Liver (tissue), 9 donors: Measurements from ENCODE around the gene SCUBE1. TPM values are rescaled to one million over a fixed set of nuclear protein-coding genes. Genes with fewer than 3 reads are reported as not detected.

Experiments used
- DNase-seq: peaks from one replicate; pipeline ENCODE4 v3.0.0-alpha.2; 2017; ENCODE audit warnings: low spot score
- H3K27ac ChIP-seq, 2 donors: one replicate each; pipeline ENCODE4 v1.7.0; 2013; ENCODE audit warnings: inconsistent platforms in 2 of 2, low read length in 2 of 2, control low read depth in 1 of 2, low read depth in 1 of 2, mild to moderate bottlenecking in 1 of 2
- H3K27me3 ChIP-seq, 4 donors: one replicate each; pipeline versions ENCODE4 v1.6.1 to v1.7.0; 2013; ENCODE audit warnings: low read length in 3 of 4, inconsistent platforms in 1 of 4, mild to moderate bottlenecking in 1 of 4, moderate library complexity in 1 of 4; ENCODE audit not compliant: control insufficient read depth in 4 of 4, insufficient read depth in 4 of 4
- H3K36me3 ChIP-seq, 4 donors: one replicate each; pipeline versions ENCODE4 v1.6.1 to v1.7.0; 2013; ENCODE audit warnings: low read length in 3 of 4, mild to moderate bottlenecking in 3 of 4, low read depth in 1 of 4, moderate library complexity in 1 of 4; ENCODE audit not compliant: control insufficient read depth in 4 of 4, insufficient read depth in 3 of 4
- H3K4me1 ChIP-seq, 4 donors: one replicate each; pipeline versions ENCODE4 v1.6.1 to v1.7.0; 2013; ENCODE audit warnings: low read length in 3 of 4, mild to moderate bottlenecking in 3 of 4, moderate library complexity in 1 of 4; ENCODE audit not compliant: control insufficient read depth in 4 of 4, insufficient read depth in 4 of 4
- H3K4me3 ChIP-seq, 3 donors: one replicate each; pipeline versions ENCODE4 v1.6.1 to v1.7.0; 2013; ENCODE audit warnings: low read length in 3 of 3, control low read depth in 1 of 3, low read depth in 1 of 3, mild to moderate bottlenecking in 1 of 3
- H3K9ac ChIP-seq, 2 donors: one replicate each; pipeline ENCODE4 v1.7.0; 2013; ENCODE audit warnings: low read length in 2 of 2, mild to moderate bottlenecking in 2 of 2, moderate library complexity in 2 of 2, control low read depth in 1 of 2, low read depth in 1 of 2
- H3K9me3 ChIP-seq, 4 donors: one replicate each; pipeline versions ENCODE4 v1.6.1 to v1.7.0; 2013; ENCODE audit warnings: low read length in 3 of 4; ENCODE audit not compliant: control insufficient read depth in 4 of 4
- CTCF ChIP-seq: fragments of 150-350 bp; IDR thresholded peaks from 2 replicates; pipeline ENCODE4 v1.5.1; 2017; ENCODE audit warnings: improper control_type of control experiment, low read depth, low read length; ENCODE audit not compliant: missing input control
- EGR1 ChIP-seq, 2 donors: IDR thresholded peaks; 2 replicates each; pipeline ENCODE4 v1.6.1; 2016 to 2018; ENCODE audit warnings: antibody characterized with exemption in 2 of 2, low read depth in 2 of 2
- GABPA ChIP-seq, 2 donors: IDR thresholded peaks in 1 of 2; conservative IDR thresholded peaks in 1 of 2; 2 replicates each; pipeline ENCODE4 v1.6.1; 2016; ENCODE audit warnings: antibody characterized with exemption in 2 of 2, mild to moderate bottlenecking in 1 of 2, moderate library complexity in 1 of 2
- HNF4A ChIP-seq, 2 donors: conservative IDR thresholded peaks; 2 replicates each; pipeline ENCODE4 v1.6.1; 2016; ENCODE audit warnings: antibody characterized with exemption in 2 of 2, mild to moderate bottlenecking in 2 of 2
- HNF4G ChIP-seq: IDR thresholded peaks from 2 replicates; pipeline ENCODE4 v1.6.1; 2016; ENCODE audit warnings: antibody characterized with exemption
- JUND ChIP-seq, 2 donors: IDR thresholded peaks; 2 replicates each; pipeline ENCODE4 v1.6.1; 2016; ENCODE audit warnings: antibody characterized with exemption in 2 of 2
- NR2F2 ChIP-seq: IDR thresholded peaks from 2 replicates; pipeline ENCODE4 v1.6.1; 2016; ENCODE audit warnings: antibody characterized with exemption
- RAD21 ChIP-seq, 2 donors: IDR thresholded peaks; 2 replicates each; pipeline ENCODE4 v1.6.1; 2016; ENCODE audit warnings: antibody characterized with exemption in 2 of 2, mild to moderate bottlenecking in 2 of 2
- SP1 ChIP-seq: IDR thresholded peaks from 2 replicates; pipeline ENCODE4 v1.6.1; 2018; ENCODE audit warnings: antibody characterized with exemption, mild to moderate bottlenecking
- TAF1 ChIP-seq: conservative IDR thresholded peaks from 2 replicates; pipeline ENCODE4 v1.6.1; 2016; ENCODE audit warnings: antibody characterized with exemption, mild to moderate bottlenecking
- YY1 ChIP-seq: IDR thresholded peaks from 2 replicates; pipeline ENCODE4 v1.6.1; 2016; ENCODE audit warnings: antibody characterized with exemption, mild to moderate bottlenecking
- WGBS: extraction: QIAGEN DNeasy Blood & Tissue Kit; methylation state at CpG from one replicate; pipeline ENCODE4 v1.1.7; 2013; 5-methylcytosine and 5-hydroxymethylcytosine counted together
- polyA plus RNA-seq, 2 donors: library from polyadenylated mRNA; stranded (reverse) in 1 of 2; unstranded in 1 of 2; fragments of 200-250 nt in 1 of 2; fragments of >200 nt in 1 of 2; fragmentation: Nextera tagmentation in 1 of 2; extraction: Ambion mirVana in 1 of 2; gene quantifications; one replicate each; pipeline versions ENCODE4 v1.2.1 to v1.2.3, GENCODE V29; 2013 to 2015
- total RNA-seq, 2 donors: library from RNA; depleted of rRNA; stranded (reverse); fragments of >200 nt; gene quantifications; one replicate each; pipeline ENCODE4 v1.2.3, GENCODE V29; 2014
- TF ChIP-seq, protein P1 (sequence below): IDR thresholded peaks from 2 replicates; pipeline ENCODE4 v1.6.1; 2016; ENCODE audit warnings: antibody characterized with exemption, mild to moderate bottlenecking
- donor health status: healthy.
- donor health status: healthy.
- donor health status: healthy.
- donor health status: healthy.
- donor health status: healthy.

SCUBE1 gene
- total and polyA plus RNA-seq, 4 donors: 0.07 to 0.46 (median 0.08) TPM; not detected in 1

GRCh38 chr22:43267981-43268660, 75.1 kb downstream of the SCUBE1 start (continued):
- no peak for TF ChIP-seq CTCF

- H3K4me1 ChIP-seq: peaks cover 5 to 24% (median 15%) of the 10 kb centered on the region in 4 donors
- H3K9me3 ChIP-seq: no peaks in the 10 kb centered on the region
- 88% methylated on average over 13 of the region's 13 CpGs for WGBS
- no peak overlapping the region for H3K9ac ChIP-seq
- no peak overlapping the region for H3K4me3 ChIP-seq
- H3K27ac ChIP-seq: no peak overlapping the region
- no peaks in the 10 kb centered on the region for H3K36me3 ChIP-seq
- no peak for DNase-seq
- TF ChIP-seq TAF1: no peak
- TF ChIP-seq, protein P1, sequence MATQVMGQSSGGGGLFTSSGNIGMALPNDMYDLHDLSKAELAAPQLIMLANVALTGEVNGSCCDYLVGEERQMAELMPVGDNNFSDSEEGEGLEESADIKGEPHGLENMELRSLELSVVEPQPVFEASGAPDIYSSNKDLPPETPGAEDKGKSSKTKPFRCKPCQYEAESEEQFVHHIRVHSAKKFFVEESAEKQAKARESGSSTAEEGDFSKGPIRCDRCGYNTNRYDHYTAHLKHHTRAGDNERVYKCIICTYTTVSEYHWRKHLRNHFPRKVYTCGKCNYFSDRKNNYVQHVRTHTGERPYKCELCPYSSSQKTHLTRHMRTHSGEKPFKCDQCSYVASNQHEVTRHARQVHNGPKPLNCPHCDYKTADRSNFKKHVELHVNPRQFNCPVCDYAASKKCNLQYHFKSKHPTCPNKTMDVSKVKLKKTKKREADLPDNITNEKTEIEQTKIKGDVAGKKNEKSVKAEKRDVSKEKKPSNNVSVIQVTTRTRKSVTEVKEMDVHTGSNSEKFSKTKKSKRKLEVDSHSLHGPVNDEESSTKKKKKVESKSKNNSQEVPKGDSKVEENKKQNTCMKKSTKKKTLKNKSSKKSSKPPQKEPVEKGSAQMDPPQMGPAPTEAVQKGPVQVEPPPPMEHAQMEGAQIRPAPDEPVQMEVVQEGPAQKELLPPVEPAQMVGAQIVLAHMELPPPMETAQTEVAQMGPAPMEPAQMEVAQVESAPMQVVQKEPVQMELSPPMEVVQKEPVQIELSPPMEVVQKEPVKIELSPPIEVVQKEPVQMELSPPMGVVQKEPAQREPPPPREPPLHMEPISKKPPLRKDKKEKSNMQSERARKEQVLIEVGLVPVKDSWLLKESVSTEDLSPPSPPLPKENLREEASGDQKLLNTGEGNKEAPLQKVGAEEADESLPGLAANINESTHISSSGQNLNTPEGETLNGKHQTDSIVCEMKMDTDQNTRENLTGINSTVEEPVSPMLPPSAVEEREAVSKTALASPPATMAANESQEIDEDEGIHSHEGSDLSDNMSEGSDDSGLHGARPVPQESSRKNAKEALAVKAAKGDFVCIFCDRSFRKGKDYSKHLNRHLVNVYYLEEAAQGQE: no peak
- no peak for TF ChIP-seq GABPA (IDR thresholded peaks at IDR 0.05 in 1 of 2, conservative IDR thresholded peaks at IDR 0.05 in 1 of 2)
- no peak for TF ChIP-seq SP1
- no peak for TF ChIP-seq EGR1 (IDR thresholded peaks at IDR 0.05; ENCODE audit: low read depth in 2 of 2)
- no peak for TF ChIP-seq JUND (IDR thresholded peaks at IDR 0.05)
- no peak for TF ChIP-seq NR2F2
- no peak for TF ChIP-seq YY1
- TF ChIP-seq RAD21 (IDR thresholded peaks at IDR 0.05): no peak
- no peak for TF ChIP-seq HNF4A (conservative IDR thresholded peaks at IDR 0.05)
- no peak for TF ChIP-seq CTCF
- no peak for TF ChIP-seq HNF4G
- H3K27me3 ChIP-seq: no peaks in the 10 kb centered on the region
Observed at GRCh38 chr22:43267332-43267980, 75.7 kb downstream of the SCUBE1 start.
